ENCODE measurements around the gene CLBA1. TPM values are rescaled to one million over a fixed set of nuclear protein-coding genes. Genes with fewer than 3 reads are reported as not detected.

Gene CLBA1
- total RNA-seq, 1 donor from 2014 or later, result 8.5 TPM

DNA sequence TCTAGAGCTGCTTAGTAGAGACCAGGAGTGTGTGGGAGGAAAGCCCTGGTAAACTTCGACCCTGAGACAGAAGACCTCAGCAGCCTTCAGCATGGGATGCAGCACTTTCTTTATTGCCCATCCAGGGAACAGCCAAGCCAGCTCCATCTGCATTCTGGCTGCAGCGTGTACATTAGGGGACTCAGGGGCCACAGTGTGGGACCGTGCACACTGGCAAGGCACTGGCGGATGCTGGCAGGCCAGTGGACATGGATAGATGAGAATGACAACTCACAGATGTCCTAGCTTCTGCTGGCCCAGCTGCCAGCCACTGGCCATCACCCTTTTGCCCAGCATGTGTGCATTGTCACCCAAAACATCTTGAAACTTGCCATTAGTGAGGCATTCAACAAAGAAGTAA is 48.4 kb upstream of the CLBA1 start:
- peaks cover 11% of the 10 kb centered on the region for H3K9me3 Mint-ChIP-seq
- peaks cover 23% of the 10 kb centered on the region for H3K27me3 Mint-ChIP-seq (ENCODE audit: insufficient read depth, low read depth)
- Histone ChIP-seq H3K79me2 (ENCODE audit: low read depth) (no peaks in the 10 kb centered on the region), H2AFZ (replicated peaks) (no peak overlapping the region), H3K27ac (no peak overlapping the region), H3K4me1 (peaks cover 10% of the 10 kb centered on the region), H3F3A (ENCODE audit: low read depth) (peaks cover 14% of the 10 kb centered on the region), H3K4me3 (no peak overlapping the region), H3K27me3 (peaks cover 81% of the 10 kb centered on the region), H3K9ac (no peak overlapping the region), H4K20me1 (ENCODE audit: low read depth) (peaks cover 7% of the 10 kb centered on the region), H3K9me3 (ENCODE audit: low read depth) (no peaks in the 10 kb centered on the region), H3K4me2 (no peak overlapping the region), H3K36me3 (no peaks in the 10 kb centered on the region)
- no peak for DNase-seq (ENCODE audit: low spot score)
- peaks cover 4% of the 10 kb centered on the region for H3K4me1 Mint-ChIP-seq
- no peaks in the 10 kb centered on the region for H3K36me3 Mint-ChIP-seq
- no peak overlapping the region for H3K27ac Mint-ChIP-seq
- TF ChIP-seq EZH2 (IDR thresholded peaks at IDR 0.05), result no peak
- TF ChIP-seq CTCF (IDR thresholded peaks at IDR 0.05), result no peak
- no peak for TF ChIP-seq EZH2phosphoT487 (IDR thresholded peaks at IDR 0.05)
- H3K4me3 Mint-ChIP-seq, result no peak overlapping the region

DNA sequence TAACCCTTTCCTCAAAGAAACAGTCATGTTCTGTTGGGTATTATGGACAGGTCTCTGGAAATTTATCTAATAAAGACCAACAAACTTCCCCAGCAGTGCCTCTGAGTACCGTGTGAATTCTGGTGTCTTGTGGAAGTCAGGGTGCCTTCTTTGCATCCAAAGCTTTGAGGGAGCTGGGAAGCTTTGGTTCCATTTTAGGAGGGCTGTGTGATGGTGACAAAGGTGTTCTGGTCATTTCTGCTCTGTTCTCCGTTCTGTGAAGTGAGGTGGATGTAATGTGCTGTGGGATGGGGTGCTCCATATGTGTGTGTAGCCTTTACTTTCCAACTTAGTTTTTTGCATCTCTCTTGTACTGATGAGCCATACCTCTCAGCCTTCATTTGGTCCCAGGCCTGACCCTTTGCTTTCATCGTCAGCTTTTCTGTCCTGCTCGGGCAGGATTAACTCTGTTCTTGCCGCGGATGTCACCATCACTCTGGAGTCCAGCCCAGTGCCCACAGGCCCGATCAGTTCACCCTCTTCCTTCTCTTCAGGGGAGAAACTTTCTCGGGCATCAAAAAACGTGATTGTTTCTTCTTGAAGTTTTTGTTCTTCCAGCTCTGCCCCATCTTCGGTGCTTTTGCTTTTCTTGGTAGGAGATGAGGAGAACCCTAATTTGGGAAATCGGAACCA is 47.8 kb upstream of the CLBA1 start:
- Histone ChIP-seq H2AFZ (replicated peaks) (no peak overlapping the region), H3K4me2 (no peak overlapping the region), H3K27me3 (peaks cover 74% of the 10 kb centered on the region), H4K20me1 (ENCODE audit: low read depth) (peaks cover under 1% of the 10 kb centered on the region), H3K4me1 (peaks cover 4% of the 10 kb centered on the region), H3K79me2 (ENCODE audit: low read depth) (no peaks in the 10 kb centered on the region), H3K27ac (no peak overlapping the region), H3K9me3 (ENCODE audit: low read depth) (no peaks in the 10 kb centered on the region), H3K9ac (no peak overlapping the region), H3K36me3 (no peaks in the 10 kb centered on the region), H3K4me3 (no peak overlapping the region), H3F3A (ENCODE audit: low read depth) (peaks cover 8% of the 10 kb centered on the region)
- H3K4me1 Mint-ChIP-seq, result peaks cover 4% of the 10 kb centered on the region
- H3K4me3 Mint-ChIP-seq, result no peak overlapping the region
- H3K27ac Mint-ChIP-seq, result peak overlapping the region; percentile 4
- peaks cover 11% of the 10 kb centered on the region for H3K9me3 Mint-ChIP-seq
- TF ChIP-seq EZH2 (IDR thresholded peaks at IDR 0.05), result no peak
- no peak for TF ChIP-seq CTCF (IDR thresholded peaks at IDR 0.05)
- no peak for TF ChIP-seq EZH2phosphoT487 (IDR thresholded peaks at IDR 0.05)
- H3K36me3 Mint-ChIP-seq, result no peaks in the 10 kb centered on the region
- peaks cover 21% of the 10 kb centered on the region for H3K27me3 Mint-ChIP-seq (ENCODE audit: insufficient read depth, low read depth)
- no peak for DNase-seq (ENCODE audit: low spot score)

DNA sequence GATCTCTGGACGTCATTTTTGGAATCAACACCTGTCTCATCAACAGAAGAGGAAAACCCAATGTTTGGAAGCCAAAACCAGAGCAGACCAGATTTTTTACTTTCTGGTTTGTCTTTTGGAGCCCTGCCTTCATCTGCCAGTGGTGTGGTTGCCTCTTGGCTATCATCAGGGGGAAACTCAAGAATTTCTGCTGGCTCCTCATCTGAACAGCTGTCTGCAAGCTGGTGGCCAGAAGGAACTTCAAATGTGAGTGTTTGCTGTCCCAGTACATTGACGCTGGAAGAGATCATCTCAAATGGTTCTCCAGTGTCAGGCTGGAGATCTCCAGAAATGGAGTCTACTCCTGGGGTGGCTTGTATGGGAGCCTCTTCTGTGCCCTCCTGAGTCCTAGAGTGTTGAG is 47.2 kb upstream of the CLBA1 start:
- Histone ChIP-seq H4K20me1 (ENCODE audit: low read depth) (no peaks in the 10 kb centered on the region), H3K79me2 (ENCODE audit: low read depth) (no peaks in the 10 kb centered on the region), H3K9me3 (ENCODE audit: low read depth) (no peaks in the 10 kb centered on the region), H3K4me2 (no peak overlapping the region), H3K36me3 (no peaks in the 10 kb centered on the region), H3K4me1 (no peaks in the 10 kb centered on the region), H3K9ac (no peak overlapping the region), H2AFZ (replicated peaks) (no peak overlapping the region), H3K27ac (no peak overlapping the region), H3F3A (ENCODE audit: low read depth) (peaks cover 8% of the 10 kb centered on the region), H3K27me3 (peaks cover 69% of the 10 kb centered on the region), H3K4me3 (no peak overlapping the region)
- H3K4me1 Mint-ChIP-seq, result peaks cover 4% of the 10 kb centered on the region
- DNase-seq (ENCODE audit: low spot score), result no peak
- TF ChIP-seq EZH2phosphoT487 (IDR thresholded peaks at IDR 0.05), result no peak
- no peak for TF ChIP-seq CTCF (IDR thresholded peaks at IDR 0.05)
- no peak for TF ChIP-seq EZH2 (IDR thresholded peaks at IDR 0.05)
- H3K27me3 Mint-ChIP-seq (ENCODE audit: insufficient read depth, low read depth), result peaks cover 21% of the 10 kb centered on the region
- H3K9me3 Mint-ChIP-seq, result peaks cover 11% of the 10 kb centered on the region
- no peak overlapping the region for H3K4me3 Mint-ChIP-seq
- no peak overlapping the region for H3K27ac Mint-ChIP-seq
- no peaks in the 10 kb centered on the region for H3K36me3 Mint-ChIP-seq
